Epidermal melanocyte (primary cell): Measurements from ENCODE around the gene MYO1H.
A peak's percentile ranks its signal among the peaks of the same experiment; 100 is the strongest.

Experiments
- DNase-seq: peaks from one replicate; pipeline ENCODE4 v3.0.0; 2011; ENCODE audit warnings: low spot score; ENCODE audit not compliant: insufficient read length

MYO1H gene

GRCh38 chr12:109446869-109447268, 99.2 kb downstream of the MYO1H start:
- no peak for DNase-seq

- no peak for DNase-seq
Measured at GRCh38 chr12:109447482-109447881, 99.8 kb downstream of the MYO1H start.

- no peak for DNase-seq
Measured at GRCh38 chr12:109448272-109448671, 100.6 kb downstream of the MYO1H start.

- DNase-seq: no peak
Measured at GRCh38 chr12:109448707-109449390, 101.1 kb downstream of the MYO1H start.

GRCh38 chr12:109449845-109450532, 102.3 kb downstream of the MYO1H start:
- no peak for DNase-seq

- no peak for DNase-seq
Measured at GRCh38 chr12:109450980-109451379, 103.3 kb downstream of the MYO1H start.

GRCh38 chr12:109451400-109451799, 103.7 kb downstream of the MYO1H start:
- no peak for DNase-seq

- DNase-seq: no peak
Measured at GRCh38 chr12:109452489-109452888, 104.8 kb downstream of the MYO1H start.

- DNase-seq: no peak
Measured at GRCh38 chr12:109455706-109456105, 108.0 kb downstream of the MYO1H start.

- no peak for DNase-seq
Measured at GRCh38 chr12:109458086-109458485, 110.4 kb downstream of the MYO1H start.

GRCh38 chr12:109458771-109459208, 111.1 kb downstream of the MYO1H start:
- no peak for DNase-seq

GRCh38 chr12:109459247-109459646, 111.5 kb downstream of the MYO1H start:
- DNase-seq: no peak

- DNase-seq: no peak
Measured at GRCh38 chr12:109460538-109460937, 112.8 kb downstream of the MYO1H start.

GRCh38 chr12:109461049-109461845, 113.5 kb downstream of the MYO1H start:
- no peak for DNase-seq

GRCh38 chr12:109461846-109462756, 114.4 kb downstream of the MYO1H start:
- peak; percentile 79 for DNase-seq

- DNase-seq: peak; percentile 89
Measured at GRCh38 chr12:109462868-109463692, 115.4 kb downstream of the MYO1H start.

GRCh38 chr12:109463756-109464155, 116.1 kb downstream of the MYO1H start:
- no peak for DNase-seq

GRCh38 chr12:109464642-109465351, 117.1 kb downstream of the MYO1H start:
- no peak for DNase-seq

GRCh38 chr12:109466305-109466704, 118.6 kb downstream of the MYO1H start:
- no peak for DNase-seq

- DNase-seq: no peak
Measured at GRCh38 chr12:109466821-109467220, 119.1 kb downstream of the MYO1H start.
